ENCODE data around the gene HLCS.

HLCS gene

DNA sequence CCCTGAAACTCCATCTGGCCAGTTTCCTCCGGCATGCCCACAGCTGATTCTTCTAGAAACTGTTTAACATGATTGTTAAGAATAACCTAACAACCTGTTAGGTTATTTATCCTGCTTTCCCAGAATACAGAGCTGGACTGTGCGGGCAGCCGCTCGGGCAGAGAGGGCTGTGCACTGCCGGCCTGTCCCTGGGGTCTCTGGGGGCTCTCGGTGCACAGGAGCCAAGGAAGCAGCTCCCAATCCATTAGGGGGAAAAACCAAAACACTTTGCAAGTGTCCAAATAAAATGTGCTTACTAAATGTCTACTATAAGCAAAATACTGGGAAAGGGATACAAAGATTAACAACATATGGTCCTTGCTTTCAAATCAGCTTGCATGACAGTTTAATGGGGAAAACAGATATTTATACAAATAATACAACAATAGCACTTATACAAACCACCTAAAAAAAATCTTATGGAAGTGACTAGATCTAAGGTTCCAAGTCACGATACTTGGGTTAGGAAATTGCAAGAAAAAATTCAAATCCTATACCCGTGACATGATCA is 50.7 kb downstream of the HLCS start:
- DNase-seq (ENCODE audit: low read depth in 2 of 3, low spot score in 2 of 3): no peak

DNA sequence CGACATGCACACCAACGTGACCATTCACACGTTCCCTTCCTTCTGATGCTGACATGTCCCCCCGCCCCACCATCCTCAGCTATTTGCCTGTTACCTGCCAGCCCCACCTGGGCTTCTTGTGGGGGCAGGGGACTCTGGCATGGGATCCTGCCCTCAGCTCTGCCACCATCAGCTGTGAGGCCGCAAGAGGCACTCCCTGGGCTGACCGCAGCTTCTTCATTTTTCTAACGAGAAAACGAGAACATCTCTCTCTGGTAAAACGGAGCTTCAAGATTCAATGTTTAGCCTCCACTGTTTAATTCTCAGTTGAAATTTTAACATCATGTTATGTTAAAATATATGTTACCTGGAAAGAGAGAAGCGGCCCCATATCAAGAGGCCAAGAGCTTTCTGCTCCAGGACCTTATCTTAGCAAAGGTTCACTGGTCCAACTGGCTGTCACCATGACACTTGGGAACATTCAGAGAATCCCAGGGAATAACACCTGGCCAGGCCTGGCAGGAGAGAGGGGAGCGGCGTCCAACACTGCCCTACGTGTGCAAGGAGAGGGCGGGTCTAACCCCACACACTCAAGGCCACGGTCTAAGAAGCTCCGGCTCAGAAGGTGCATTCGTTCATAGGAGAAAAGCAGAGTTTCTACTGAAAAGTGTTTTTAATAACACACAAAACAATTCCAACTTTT is 51.3 kb downstream of the HLCS start:
- DNase-seq (ENCODE audit: low read depth in 2 of 3, low spot score in 2 of 3): no peak

DNA sequence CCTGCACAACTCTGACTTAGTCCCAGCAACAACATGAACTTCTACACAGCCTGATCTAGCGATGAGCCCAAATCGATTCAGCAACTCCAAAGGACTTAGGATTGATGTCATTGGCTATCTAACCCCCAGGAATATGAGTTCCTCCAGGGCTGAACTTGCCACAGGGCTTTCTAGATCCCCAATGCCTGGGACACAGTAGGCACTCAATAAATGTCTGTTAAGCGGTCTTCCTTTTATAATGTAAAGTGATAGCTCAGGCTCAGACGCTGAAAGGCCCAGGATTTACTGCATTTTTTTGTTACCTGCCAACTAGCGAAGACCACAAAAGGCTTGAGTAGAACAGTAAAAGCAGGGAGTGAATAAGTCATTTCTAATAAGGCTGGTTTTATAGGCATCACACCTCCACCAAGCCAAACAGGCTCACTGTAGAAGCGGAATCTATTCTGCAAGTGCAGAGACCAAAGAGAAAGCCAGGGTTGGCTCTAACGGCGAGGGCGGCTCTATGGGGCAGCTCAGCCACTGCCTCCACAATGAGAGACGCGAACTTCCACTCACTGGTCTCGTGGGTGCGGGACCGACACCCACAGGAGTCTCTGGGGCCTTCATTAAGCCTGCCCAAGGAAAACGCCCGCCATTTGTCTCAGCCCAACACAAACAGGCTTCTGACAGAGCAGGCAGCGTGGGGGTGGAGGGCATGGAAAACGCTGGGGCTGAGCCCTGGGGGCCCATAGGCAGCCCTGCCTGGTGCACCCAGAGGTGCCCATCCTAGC is 52.0 kb downstream of the HLCS start:
- DNase-seq (ENCODE audit: low read depth in 2 of 3, low spot score in 2 of 3): no peak

DNA sequence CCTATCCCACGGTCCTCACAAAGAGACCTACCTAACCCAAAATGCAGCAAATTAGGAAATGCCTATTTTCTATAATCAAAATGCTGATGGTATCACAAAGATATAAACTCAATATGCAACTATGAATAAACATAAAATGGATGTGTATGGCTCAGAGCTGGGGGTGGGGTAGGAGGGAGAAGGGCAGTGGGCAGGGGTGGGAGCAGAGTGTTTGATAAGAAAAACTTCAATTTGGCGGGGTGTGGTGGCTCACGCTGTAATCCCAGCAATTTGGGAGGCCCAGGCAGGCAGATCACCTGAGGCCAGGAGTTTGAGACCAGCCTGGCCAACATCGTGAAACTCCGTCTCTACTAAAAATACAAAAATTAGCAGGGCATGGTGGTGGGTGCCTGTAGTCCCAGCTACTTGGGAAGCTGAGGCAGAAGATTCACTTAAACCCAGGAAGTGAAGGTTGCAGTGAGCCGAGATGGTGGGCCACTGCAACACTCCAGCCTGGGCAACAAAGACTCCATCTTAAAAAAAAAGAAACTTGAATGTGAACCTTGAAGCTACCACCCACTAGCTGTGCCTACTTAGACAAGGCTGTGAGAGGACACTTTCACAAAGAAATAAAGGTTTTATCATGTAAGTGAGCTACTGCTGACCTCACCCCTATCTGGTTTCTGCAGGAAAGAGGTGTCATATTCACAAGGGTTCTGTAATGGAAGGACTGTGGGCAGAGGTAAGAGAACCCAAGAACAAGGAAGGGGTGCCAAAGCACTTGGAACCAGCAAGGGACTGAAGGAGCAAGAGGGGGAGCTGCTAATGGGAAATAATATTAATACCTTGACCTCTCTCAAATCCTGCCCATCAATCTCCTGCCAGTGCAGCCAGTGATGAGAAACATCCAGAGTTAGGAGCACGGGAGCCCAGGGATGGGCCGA is 53.0 kb downstream of the HLCS start:
- DNase-seq (ENCODE audit: low read depth in 2 of 3, low spot score in 2 of 3): no peak

DNA sequence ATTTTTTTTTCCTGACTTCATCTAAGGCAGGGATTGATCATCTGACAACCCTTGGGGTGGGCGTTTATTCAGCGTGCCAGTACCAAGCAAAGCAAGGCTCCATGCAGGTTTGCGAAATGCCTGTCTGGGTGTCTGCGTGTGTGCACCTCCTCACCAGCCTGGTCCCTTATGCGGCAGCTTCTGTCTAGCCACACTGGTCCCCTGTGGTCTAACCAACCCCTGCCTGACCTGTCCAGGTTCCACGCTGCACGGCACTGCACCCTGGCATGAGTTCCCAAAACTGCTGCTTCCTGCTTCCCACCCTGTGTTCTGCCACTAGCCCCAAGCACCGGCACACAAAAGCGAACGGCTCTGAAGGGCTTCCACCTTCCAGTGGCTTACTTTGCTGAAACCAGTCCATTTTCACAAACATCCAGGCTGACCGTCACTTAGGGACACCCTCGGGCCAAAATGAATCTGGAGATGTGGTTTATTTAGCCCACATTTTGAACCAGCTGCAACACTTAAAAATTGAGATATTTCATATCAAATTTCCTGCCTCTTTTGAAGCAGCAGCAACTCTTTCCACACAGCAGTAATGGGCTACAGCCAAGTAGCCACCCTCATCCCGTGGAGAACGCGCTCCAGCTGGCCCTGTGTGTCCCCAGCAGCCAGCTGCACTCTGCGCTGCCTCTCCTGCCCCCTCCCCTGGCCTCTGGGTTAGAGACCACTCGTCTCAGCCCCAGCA is 55.7 kb downstream of the HLCS start:
- DNase-seq (ENCODE audit: low read depth in 2 of 3, low spot score in 2 of 3): no peak

DNA sequence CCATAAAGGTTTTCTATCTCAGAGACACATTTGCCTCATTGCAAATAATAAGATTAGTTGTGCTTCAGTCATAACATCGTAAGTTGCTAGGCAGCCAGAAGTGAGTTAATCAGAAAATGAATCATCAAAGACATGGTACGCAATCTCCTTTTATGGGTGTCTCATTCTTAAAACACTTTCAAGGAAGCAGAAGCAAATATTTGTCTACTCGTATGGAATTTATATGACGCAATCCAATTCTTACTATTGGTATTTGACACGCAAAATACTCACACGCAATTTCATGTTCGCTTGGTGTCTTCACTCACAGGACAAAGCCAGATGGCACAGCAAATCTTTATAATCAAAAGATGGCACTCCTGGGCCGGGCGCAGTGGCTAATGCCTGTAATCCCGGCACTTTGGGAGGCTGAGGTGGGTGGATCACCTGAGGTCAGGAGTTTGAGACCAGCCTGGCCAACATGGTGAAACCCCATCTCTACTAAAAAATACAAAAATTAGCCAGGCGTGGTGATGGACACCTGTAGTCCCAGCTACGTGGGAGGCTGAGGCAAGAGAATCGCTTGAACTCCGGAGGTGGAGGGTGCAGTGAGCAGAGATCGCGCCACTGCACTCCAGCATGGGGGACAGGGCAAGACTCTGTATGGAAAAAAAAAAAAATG is 56.4 kb downstream of the HLCS start:
- no peak for DNase-seq (ENCODE audit: low read depth in 2 of 3, low spot score in 2 of 3)

DNA sequence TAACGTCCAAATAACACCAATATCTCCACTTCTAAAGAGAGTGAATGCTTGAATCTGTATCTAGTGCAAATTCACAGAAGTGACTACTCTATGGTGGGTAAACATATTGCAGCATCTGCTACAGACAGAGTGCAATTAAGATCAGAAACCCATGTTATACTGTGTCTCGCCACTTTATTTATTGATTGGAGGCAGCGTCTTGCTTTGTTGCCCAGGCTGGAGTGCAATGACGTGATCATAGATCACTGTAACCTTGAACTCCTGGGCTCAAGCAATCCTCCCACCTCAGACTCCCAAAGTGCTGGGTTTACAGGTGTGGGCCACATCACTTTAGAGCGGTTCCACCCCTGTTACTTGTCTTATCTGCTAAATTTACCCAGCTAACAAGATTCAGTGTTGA is 57.0 kb downstream of the HLCS start:
- DNase-seq (ENCODE audit: low read depth in 2 of 3, low spot score in 2 of 3): no peak

DNA sequence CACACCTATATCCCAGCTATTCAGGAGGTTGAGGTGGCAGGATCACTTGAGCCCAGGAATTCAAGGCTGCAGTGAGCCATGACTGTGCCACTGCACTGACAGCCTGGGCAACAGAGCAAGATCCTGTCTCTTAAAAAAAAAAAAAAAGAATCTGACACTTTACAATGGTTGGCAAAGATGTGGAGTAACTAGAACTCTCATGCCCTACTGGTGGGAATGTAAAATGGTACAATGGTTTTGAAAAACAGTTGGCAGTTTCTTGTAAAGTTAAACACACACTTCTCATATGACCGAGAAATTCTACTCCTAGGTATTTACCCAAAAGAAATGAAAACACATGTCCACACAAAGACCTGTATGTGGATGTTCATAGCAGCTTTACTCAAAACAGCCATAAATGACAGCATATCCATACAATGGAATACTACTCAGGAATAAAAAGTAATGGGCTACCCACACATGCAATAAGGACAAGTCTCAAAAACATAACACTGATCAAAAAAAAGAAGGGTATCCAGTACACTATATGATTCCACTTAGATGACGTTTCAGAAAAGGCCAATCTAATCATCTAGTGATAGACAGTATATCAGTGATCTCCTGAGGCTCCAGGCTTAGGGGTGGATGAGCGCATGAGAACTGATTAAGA is 58.1 kb downstream of the HLCS start:
- no peak for DNase-seq (ENCODE audit: low read depth in 2 of 3, low spot score in 2 of 3)

DNA sequence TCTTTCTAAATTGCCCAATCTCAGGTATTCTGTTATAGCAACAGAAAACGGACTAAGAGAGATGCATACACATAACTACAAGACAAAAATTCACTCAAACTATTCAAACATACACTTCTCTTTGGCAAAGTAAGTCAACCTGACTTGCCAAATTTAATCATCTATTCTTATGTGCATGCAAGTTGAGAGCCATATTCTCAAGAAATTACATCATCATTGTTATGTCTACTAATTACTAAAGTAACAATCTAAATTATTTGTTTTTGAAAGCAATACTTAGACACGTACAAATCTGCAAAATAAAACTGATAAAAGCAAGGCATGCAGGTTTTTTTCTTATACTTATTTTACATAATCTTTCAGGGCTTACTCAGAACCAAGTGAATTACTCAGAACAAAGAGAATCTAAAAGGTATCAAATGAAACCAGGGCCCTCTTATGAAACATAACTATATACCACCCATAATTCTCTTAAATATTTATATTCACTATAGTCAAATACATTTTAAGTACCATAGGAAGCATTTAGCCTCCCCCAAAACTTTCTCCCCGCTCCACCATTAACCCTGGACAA is 62.3 kb downstream of the HLCS start:
- DNase-seq (ENCODE audit: low read depth in 2 of 3, low spot score in 2 of 3): no peak

DNA sequence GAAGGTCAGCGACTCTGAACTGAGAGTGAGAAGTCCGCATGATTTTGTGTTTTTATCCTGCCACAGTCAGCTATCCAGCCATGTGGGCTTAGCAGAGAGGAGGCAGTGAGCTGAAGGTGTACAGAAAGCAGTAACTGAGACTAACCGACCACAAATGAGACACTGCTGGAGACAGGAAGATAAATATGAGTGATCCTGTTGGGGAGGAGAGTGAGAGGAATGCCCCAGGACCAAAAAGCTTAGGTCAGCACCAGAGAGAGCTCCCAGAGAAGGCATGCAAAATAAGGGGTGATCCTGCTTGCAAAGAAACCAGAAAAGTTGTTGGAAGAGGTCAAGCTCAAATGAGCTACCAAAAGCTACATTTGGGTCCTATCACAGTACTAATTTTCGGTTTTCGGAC is 63.7 kb downstream of the HLCS start:
- DNase-seq (ENCODE audit: low read depth in 2 of 3, low spot score in 2 of 3): no peak

DNA sequence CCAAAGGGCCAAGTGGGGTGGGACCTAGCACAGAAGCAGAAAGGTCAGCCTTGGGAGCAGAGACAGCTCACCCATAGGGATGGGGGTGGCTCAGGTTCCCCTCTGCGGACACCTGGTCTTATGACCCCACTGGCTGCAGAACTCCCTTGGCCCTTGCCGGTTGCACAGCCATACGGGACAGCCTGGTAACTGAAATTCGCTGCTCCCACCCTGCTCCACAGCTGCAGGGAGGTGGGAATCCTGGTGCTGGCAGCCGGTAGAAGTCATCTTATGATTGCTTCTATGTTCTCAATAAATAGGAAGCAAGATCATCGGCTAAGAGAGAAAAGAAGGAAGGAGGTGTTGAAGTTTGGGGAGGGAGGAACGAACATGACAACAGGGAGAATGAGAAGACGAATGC is 64.1 kb downstream of the HLCS start:
- no peak for DNase-seq (ENCODE audit: low read depth in 2 of 3, low spot score in 2 of 3)

DNA sequence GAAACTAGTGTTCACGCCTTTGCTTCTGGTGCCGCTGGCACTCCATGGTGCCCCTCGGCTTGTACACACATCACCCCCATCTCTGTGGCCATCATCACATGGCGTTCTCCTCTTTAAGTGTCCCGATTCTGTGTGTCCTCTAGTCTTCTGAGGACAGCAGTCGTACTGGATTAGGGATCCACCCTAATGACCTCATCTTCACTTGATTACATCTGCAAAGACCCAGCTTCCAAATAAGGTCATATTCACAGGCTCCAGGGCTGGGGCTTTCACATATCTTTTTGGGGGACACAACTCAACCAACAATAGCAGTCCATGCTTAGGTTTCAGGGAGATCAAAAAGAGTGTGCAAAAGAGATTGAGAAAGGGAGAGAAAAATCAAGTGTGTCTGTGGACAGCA is 64.9 kb downstream of the HLCS start:
- DNase-seq (ENCODE audit: low read depth in 2 of 3, low spot score in 2 of 3): no peak

DNA sequence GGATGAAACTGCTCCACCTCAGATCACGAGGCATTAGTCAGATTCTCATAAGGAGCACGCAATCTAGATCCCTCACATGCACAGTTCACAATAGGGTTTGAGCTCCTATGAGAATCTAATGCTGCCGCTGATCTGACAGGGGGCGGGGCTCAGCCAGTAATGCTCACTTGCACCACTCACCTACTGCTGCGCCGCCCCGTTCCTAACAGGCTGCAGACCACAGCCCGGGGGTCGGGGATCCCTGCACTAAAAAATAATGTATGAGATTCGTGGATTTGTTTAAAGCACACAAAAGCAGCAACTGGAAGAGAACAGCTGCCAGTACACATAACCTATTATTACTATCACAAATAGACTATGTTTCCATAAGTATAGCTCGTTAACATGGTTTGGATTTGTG is 72.9 kb downstream of the HLCS start:
- no peak for DNase-seq (ENCODE audit: low read depth in 2 of 3, low spot score in 2 of 3)

DNA sequence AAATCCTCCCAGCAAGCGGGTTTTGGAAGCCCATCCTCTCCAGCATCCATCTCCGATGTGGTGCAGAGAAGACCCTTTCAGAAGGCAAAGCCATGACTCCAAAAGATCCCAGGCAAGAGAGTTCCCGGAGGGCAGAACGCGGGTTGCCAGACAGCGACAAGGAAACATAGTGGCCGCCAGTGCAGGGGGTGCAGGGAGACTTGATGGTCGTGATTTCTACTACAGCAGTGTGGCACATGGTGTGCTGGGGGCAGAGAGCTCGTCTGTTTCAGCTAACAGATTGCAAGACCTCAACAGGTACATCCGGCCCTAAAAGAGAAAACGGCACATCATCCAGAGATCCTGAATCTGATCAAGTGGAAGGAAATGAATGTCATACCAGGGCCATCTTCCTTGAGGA is 74.3 kb downstream of the HLCS start:
- no peak for DNase-seq (ENCODE audit: low read depth in 2 of 3, low spot score in 2 of 3)

DNA sequence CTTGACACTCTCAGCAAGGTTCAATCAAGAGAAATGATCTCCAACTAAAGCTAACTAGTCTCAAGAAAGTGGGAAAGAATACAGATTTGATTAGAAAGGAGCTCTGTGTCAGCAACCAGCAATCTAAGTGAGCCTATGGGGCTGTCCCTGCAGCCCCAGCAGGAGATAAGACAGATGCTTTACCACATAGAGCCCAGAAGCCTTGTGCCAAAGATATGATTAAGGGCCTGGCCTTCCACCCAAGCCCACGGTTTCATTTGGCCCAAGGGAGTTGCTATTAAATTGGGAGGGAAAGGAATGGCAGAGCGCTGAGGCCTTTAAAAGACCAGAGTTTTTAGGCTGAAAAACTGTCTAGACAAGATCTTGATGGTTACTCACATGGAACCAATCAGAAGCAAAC is 74.8 kb downstream of the HLCS start:
- no peak for DNase-seq (ENCODE audit: low read depth in 2 of 3, low spot score in 2 of 3)

DNA sequence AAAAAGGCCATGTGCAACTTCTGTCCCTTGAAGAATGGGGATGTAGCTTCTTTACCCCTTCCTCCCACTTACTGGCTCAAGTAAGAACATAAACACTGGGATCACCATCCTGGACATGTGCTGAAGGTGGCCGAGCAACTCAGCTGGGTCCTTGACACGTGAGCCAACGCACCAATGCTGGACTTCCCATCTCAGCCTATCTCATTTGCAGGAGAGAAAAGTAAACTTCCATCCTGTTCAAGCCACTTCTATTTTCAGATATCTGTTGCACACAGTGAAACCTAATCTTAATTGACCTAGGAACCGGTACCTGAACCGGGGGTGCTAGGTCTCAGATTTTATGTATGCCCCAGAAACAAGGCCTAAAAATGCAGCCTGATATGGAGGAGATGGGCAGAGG is 75.3 kb downstream of the HLCS start:
- DNase-seq (ENCODE audit: low read depth in 2 of 3, low spot score in 2 of 3): no peak

DNA sequence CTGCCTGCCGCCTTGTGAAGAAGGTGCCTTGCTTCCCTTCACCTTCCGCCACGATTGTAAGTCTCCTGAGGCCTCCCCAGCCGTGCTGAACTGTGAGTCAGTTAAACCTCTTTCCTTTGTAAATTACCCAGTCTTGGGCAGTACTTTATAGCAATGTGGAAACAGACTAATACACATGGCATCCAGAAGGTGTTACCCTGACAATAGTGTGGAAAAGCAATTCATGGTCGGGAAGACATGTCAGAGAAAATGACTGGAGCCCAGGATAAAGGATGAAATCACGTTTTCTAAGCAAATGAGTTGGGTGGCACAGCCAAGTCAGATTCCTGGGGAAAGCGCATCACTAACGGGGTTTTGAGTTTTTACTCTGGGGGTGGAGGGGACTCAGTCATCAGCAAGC is 76.4 kb downstream of the HLCS start:
- no peak for DNase-seq (ENCODE audit: low read depth in 2 of 3, low spot score in 2 of 3)

DNA sequence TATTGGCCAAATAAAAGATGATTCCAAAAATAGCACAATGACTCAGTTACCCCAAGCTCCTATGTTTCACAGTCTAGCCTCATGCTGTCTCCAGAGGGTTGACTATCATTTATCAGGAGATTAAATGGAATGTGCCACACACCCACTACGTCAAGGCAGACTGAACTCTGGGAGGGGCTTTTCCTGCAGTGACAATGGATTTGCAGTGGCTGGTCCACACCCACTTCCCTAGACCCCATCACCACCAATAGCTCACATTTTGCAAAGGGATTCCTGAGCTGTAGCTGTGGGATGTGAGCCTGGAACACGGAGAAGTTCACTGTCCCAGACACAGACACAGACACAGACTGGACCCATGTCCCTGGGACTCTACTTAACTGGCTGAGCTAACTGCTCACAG is 77.1 kb downstream of the HLCS start:
- DNase-seq (ENCODE audit: low read depth in 2 of 3, low spot score in 2 of 3): no peak

DNA sequence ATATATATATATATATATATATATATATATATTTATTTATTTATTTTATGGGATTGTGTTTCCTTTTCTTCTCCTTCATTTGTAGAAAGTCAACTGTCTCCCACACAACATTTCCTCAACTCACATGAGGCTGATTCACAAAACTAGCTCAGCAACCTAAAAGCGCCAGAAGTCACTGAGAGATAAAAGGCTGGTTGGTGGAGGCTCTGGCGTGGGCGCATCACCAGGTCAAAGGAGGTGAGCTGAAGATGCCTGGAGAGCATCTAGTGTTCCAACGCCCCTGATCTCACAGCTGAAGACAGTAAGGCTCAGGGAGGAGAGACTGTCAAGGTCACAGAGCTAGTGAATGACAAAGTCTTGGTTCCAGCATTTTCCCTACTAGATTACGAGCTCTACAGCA is 78.0 kb downstream of the HLCS start:
- DNase-seq (ENCODE audit: low read depth in 2 of 3, low spot score in 2 of 3): no peak

DNA sequence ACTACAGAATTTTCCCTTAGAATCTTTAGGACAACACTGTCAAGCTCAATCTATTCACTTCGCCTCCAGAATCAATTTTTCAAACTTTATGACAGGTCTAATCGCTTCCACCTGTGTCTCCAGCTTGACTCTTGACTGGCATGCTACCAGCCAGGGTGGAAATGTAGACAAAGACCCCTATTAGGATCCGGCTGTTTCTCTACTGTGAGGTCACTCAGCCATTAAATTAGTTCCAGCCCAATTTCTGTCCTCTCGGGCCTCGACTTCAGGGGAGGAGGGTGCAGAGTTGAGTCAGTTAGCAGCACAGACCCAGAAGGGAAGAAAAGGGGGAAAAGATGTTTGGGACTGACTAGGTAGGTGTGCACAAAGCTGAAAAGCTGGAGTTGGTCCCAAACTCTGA is 78.5 kb downstream of the HLCS start:
- DNase-seq (ENCODE audit: low read depth in 2 of 3, low spot score in 2 of 3): no peak
